ENCODE measurements around the gene TIMM17B. TPM values are rescaled to one million over a fixed set of nuclear protein-coding genes. Genes with fewer than 3 reads are reported as not detected.

The TIMM17B gene
- total and polyA plus RNA-seq, 2 of the 8 experiments (the other 6 are each of a cell fraction or from before 2014, with no cell fraction given), result 77.8 to 246 TPM

- no peak for TF ChIP-seq SUZ12 (IDR thresholded peaks at IDR 0.05; ENCODE audit: low read length)
- peak; percentile 69; the same call in 1 of the 2 replicates for TF ChIP-seq SP1 (IDR thresholded peaks at IDR 0.05; ENCODE audit: low read depth, low read length)
- no peak for TF ChIP-seq SRF (IDR thresholded peaks at IDR 0.05; ENCODE audit: low read depth, low read length)
- TF ChIP-seq POU5F1 (IDR thresholded peaks at IDR 0.05; ENCODE audit: low read depth, low read length), result no peak
- TF ChIP-seq CHD1 (IDR thresholded peaks at IDR 0.05; ENCODE audit: low read depth, low read length), result no peak
- TF ChIP-seq TCF12 (IDR thresholded peaks at IDR 0.05; ENCODE audit: low read depth, low read length), result no peak
- TF ChIP-seq POLR2AphosphoS5 (IDR thresholded peaks at IDR 0.05; ENCODE audit: low read depth, low read length), result peak; percentile 84; the same call in 1 of the 2 replicates
- TF ChIP-seq MAFK (IDR thresholded peaks at IDR 0.05; ENCODE audit: low read depth, low read length), result no peak
- peak; percentile 68 for TF ChIP-seq USF2 (IDR thresholded peaks at IDR 0.05; ENCODE audit: low read length)
- TF ChIP-seq, protein P1, sequence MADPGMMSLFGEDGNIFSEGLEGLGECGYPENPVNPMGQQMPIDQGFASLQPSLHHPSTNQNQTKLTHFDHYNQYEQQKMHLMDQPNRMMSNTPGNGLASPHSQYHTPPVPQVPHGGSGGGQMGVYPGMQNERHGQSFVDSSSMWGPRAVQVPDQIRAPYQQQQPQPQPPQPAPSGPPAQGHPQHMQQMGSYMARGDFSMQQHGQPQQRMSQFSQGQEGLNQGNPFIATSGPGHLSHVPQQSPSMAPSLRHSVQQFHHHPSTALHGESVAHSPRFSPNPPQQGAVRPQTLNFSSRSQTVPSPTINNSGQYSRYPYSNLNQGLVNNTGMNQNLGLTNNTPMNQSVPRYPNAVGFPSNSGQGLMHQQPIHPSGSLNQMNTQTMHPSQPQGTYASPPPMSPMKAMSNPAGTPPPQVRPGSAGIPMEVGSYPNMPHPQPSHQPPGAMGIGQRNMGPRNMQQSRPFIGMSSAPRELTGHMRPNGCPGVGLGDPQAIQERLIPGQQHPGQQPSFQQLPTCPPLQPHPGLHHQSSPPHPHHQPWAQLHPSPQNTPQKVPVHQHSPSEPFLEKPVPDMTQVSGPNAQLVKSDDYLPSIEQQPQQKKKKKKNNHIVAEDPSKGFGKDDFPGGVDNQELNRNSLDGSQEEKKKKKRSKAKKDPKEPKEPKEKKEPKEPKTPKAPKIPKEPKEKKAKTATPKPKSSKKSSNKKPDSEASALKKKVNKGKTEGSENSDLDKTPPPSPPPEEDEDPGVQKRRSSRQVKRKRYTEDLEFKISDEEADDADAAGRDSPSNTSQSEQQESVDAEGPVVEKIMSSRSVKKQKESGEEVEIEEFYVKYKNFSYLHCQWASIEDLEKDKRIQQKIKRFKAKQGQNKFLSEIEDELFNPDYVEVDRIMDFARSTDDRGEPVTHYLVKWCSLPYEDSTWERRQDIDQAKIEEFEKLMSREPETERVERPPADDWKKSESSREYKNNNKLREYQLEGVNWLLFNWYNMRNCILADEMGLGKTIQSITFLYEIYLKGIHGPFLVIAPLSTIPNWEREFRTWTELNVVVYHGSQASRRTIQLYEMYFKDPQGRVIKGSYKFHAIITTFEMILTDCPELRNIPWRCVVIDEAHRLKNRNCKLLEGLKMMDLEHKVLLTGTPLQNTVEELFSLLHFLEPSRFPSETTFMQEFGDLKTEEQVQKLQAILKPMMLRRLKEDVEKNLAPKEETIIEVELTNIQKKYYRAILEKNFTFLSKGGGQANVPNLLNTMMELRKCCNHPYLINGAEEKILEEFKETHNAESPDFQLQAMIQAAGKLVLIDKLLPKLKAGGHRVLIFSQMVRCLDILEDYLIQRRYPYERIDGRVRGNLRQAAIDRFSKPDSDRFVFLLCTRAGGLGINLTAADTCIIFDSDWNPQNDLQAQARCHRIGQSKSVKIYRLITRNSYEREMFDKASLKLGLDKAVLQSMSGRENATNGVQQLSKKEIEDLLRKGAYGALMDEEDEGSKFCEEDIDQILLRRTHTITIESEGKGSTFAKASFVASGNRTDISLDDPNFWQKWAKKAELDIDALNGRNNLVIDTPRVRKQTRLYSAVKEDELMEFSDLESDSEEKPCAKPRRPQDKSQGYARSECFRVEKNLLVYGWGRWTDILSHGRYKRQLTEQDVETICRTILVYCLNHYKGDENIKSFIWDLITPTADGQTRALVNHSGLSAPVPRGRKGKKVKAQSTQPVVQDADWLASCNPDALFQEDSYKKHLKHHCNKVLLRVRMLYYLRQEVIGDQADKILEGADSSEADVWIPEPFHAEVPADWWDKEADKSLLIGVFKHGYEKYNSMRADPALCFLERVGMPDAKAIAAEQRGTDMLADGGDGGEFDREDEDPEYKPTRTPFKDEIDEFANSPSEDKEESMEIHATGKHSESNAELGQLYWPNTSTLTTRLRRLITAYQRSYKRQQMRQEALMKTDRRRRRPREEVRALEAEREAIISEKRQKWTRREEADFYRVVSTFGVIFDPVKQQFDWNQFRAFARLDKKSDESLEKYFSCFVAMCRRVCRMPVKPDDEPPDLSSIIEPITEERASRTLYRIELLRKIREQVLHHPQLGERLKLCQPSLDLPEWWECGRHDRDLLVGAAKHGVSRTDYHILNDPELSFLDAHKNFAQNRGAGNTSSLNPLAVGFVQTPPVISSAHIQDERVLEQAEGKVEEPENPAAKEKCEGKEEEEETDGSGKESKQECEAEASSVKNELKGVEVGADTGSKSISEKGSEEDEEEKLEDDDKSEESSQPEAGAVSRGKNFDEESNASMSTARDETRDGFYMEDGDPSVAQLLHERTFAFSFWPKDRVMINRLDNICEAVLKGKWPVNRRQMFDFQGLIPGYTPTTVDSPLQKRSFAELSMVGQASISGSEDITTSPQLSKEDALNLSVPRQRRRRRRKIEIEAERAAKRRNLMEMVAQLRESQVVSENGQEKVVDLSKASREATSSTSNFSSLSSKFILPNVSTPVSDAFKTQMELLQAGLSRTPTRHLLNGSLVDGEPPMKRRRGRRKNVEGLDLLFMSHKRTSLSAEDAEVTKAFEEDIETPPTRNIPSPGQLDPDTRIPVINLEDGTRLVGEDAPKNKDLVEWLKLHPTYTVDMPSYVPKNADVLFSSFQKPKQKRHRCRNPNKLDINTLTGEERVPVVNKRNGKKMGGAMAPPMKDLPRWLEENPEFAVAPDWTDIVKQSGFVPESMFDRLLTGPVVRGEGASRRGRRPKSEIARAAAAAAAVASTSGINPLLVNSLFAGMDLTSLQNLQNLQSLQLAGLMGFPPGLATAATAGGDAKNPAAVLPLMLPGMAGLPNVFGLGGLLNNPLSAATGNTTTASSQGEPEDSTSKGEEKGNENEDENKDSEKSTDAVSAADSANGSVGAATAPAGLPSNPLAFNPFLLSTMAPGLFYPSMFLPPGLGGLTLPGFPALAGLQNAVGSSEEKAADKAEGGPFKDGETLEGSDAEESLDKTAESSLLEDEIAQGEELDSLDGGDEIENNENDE (IDR thresholded peaks at IDR 0.05; ENCODE audit: insufficient replicate concordance, low read length), result no peak
Measured at GRCh38 chrX:48918643-48919340, 21.2 kb upstream of the TIMM17B start, which contains the start of gene PIM2 (continued).
